Osteoblast (primary cell): Measurements from ENCODE around the gene USP48. TPM values are rescaled to one million over a fixed set of nuclear protein-coding genes. Genes with fewer than 3 reads are reported as not detected.
A peak's percentile ranks its signal among the peaks of the same experiment; 100 is the strongest.

Experiments used
- DNase-seq: peaks from one replicate; pipeline ENCODE4 v3.0.0; 2011; ENCODE audit warnings: low spot score, mixed read lengths; ENCODE audit not compliant: insufficient read length; ENCODE audit errors: missing footprints
- H2AFZ ChIP-seq: 2 replicates; pipeline ENCODE4 v1.6.0; 2011; ENCODE audit warnings: mild to moderate bottlenecking, low read length
- H3K27ac ChIP-seq: 2 replicates; pipeline ENCODE4 v1.5.1; 2011; ENCODE audit warnings: mild to moderate bottlenecking, low read depth, low read length, moderate library complexity
- H3K27me3 ChIP-seq: 2 replicates; pipeline ENCODE4 v1.6.0; 2012; ENCODE audit warnings: mild to moderate bottlenecking, control low read depth, inconsistent platforms, low read length, moderate library complexity; ENCODE audit not compliant: insufficient read depth
- H3K36me3 ChIP-seq: 2 replicates; pipeline ENCODE4 v1.5.1; 2011; ENCODE audit warnings: mild to moderate bottlenecking, low read length, control low read depth, moderate library complexity; ENCODE audit not compliant: insufficient read depth
- H3K4me1 ChIP-seq: 2 replicates; pipeline ENCODE4 v1.5.1; 2011; ENCODE audit warnings: mild to moderate bottlenecking, low read length, control low read depth, moderate library complexity; ENCODE audit not compliant: insufficient read depth
- H3K4me2 ChIP-seq: 2 replicates; pipeline ENCODE4 v1.6.0; 2011; ENCODE audit warnings: mild to moderate bottlenecking, low read length; ENCODE audit not compliant: insufficient read depth
- H3K4me3 ChIP-seq: fragments of 200-600 bp; sonication (generic); 3 replicates; pipeline ENCODE4 v1.5.1; 2012; ENCODE audit warnings: mild to moderate bottlenecking, low read length, inconsistent platforms; ENCODE audit not compliant: insufficient read depth
- H3K79me2 ChIP-seq: 2 replicates; pipeline ENCODE4 v1.6.0; 2012; ENCODE audit warnings: mild to moderate bottlenecking, low read length, control low read depth, inconsistent platforms; ENCODE audit not compliant: insufficient read depth
- H3K9me3 ChIP-seq: 2 replicates; pipeline ENCODE4 v1.5.1; 2011; ENCODE audit warnings: low read depth, low read length, control low read depth
- H4K20me1 ChIP-seq: 2 replicates; pipeline ENCODE4 v1.6.0; 2012; ENCODE audit warnings: mild to moderate bottlenecking, low read length, control low read depth; ENCODE audit not compliant: insufficient read depth
- total RNA-seq: library from RNA; depleted of rRNA; stranded (reverse); fragments of >200 nt; gene quantifications from 2 replicates; pipeline ENCODE4 v1.2.3, GENCODE V29; 2012
- TF ChIP-seq, protein P1 (sequence below): IDR thresholded peaks from 2 replicates; pipeline ENCODE4 v1.5.1; 2011; ENCODE audit warnings: mild to moderate bottlenecking, low read depth, low read length, moderate library complexity; ENCODE audit errors: extremely low read depth

The USP48 gene
- total RNA-seq, 1 donor = 52.5 TPM

GRCh38 chr1:21655748-21656147, 127.2 kb downstream of the USP48 start:
- DNase-seq = peak; percentile 93

DNA sequence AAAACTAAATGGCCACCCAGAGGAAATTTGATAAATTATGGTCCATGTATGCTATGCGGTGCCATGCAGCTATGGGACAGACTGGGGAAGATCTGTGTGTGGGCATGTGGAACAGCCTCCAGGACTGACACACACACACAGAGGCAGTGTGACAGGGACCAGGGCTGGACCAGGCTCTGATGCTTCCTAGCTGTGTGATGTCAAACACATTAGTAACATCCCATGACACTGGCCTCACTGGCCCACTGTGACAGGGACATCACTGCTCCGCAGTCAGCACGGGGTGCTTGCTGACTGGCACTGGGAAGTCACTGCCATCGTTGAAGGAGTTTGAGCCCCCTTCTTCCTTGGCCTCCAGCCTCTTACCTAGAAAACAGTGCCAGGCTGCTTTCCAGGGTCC, 127.7 kb downstream of the USP48 start:
- H2AFZ ChIP-seq = no peak overlapping the region
- peaks cover 8% of the 10 kb centered on the region for H4K20me1 ChIP-seq
- no peak overlapping the region for H3K27ac ChIP-seq
- no peaks in the 10 kb centered on the region for H3K9me3 ChIP-seq
- no peak overlapping the region for H3K4me2 ChIP-seq
- no peaks in the 10 kb centered on the region for H3K4me1 ChIP-seq
- H3K79me2 ChIP-seq = no peaks in the 10 kb centered on the region
- H3K27me3 ChIP-seq = peaks cover 28% of the 10 kb centered on the region
- no peaks in the 10 kb centered on the region for H3K36me3 ChIP-seq
- no peak overlapping the region for H3K4me3 ChIP-seq
- TF ChIP-seq, protein P1, sequence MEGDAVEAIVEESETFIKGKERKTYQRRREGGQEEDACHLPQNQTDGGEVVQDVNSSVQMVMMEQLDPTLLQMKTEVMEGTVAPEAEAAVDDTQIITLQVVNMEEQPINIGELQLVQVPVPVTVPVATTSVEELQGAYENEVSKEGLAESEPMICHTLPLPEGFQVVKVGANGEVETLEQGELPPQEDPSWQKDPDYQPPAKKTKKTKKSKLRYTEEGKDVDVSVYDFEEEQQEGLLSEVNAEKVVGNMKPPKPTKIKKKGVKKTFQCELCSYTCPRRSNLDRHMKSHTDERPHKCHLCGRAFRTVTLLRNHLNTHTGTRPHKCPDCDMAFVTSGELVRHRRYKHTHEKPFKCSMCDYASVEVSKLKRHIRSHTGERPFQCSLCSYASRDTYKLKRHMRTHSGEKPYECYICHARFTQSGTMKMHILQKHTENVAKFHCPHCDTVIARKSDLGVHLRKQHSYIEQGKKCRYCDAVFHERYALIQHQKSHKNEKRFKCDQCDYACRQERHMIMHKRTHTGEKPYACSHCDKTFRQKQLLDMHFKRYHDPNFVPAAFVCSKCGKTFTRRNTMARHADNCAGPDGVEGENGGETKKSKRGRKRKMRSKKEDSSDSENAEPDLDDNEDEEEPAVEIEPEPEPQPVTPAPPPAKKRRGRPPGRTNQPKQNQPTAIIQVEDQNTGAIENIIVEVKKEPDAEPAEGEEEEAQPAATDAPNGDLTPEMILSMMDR = no peak
- DNase-seq = peak; percentile 85

More at GRCh38 chr1:21655748-21656147, 127.2 kb downstream of the USP48 start:
- Histone ChIP-seq H3K36me3 (no peaks in the 10 kb centered on the region), H3K27me3 (peaks cover 27% of the 10 kb centered on the region), H3K79me2 (no peaks in the 10 kb centered on the region), H3K9me3 (no peaks in the 10 kb centered on the region), H4K20me1 (peaks cover 8% of the 10 kb centered on the region), H3K4me1 (no peaks in the 10 kb centered on the region), H3K4me2 (no peak overlapping the region), H2AFZ (no peak overlapping the region), H3K4me3 (no peak overlapping the region), H3K27ac (no peak overlapping the region)
- TF ChIP-seq, protein P1 = peak; percentile 9

DNA sequence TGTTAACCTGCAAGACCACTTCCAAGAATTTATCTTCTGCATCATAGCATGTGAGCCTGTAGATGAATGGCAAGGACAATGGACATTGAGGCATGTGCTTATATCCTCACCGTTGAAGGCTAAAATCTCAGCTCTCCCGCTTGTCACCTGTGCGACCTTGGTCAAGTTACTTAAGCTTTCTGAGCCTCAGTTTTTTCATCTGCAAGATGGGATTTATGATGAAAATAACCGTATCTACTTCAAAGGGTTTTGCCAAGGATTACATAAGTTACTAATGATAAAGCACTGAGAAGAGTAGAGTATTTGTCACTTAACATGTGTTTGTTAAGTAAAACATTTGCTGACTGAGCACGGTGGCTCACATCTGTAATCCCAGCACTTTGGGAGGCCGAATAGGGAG, 128.7 kb downstream of the USP48 start:
- Histone ChIP-seq H3K36me3 (no peaks in the 10 kb centered on the region), H2AFZ (no peak overlapping the region), H4K20me1 (peaks cover 3% of the 10 kb centered on the region), H3K27ac (no peak overlapping the region), H3K4me3 (no peak overlapping the region), H3K4me1 (no peaks in the 10 kb centered on the region), H3K27me3 (peaks cover 23% of the 10 kb centered on the region), H3K79me2 (no peaks in the 10 kb centered on the region), H3K4me2 (no peak overlapping the region), H3K9me3 (no peaks in the 10 kb centered on the region)
- DNase-seq = peak; percentile 59
- TF ChIP-seq, protein P1 = no peak

- DNase-seq = peak; percentile 65
- Histone ChIP-seq H3K36me3 (no peaks in the 10 kb centered on the region), H3K79me2 (no peaks in the 10 kb centered on the region), H4K20me1 (peaks cover 3% of the 10 kb centered on the region), H3K9me3 (no peaks in the 10 kb centered on the region), H3K4me1 (no peaks in the 10 kb centered on the region), H3K27me3 (peaks cover 25% of the 10 kb centered on the region), H2AFZ (no peak overlapping the region), H3K27ac (no peak overlapping the region), H3K4me3 (no peak overlapping the region), H3K4me2 (no peak overlapping the region)
- TF ChIP-seq, protein P1 = no peak
These were observed 129.2 kb downstream of the USP48 start for GRCh38 chr1:21653744-21654100.
